GM10248 (cell line): Measurements from ENCODE around the gene ERC2.

Experiments
- CTCF ChIA-PET: fragments of 300-600 bp; sonication (Branson Sonifier 250); formaldehyde crosslinking; extraction: SDS; loops from one replicate; lab custom pipeline; 2021; ENCODE audit warnings: antibody characterized with exemption; lab: Yijun Ruan, JAX
- POLR2A ChIA-PET: fragments of 350-650 bp; sonication (Branson Sonifier 250); formaldehyde crosslinking; extraction: SDS; loops from one replicate; lab custom pipeline; 2020; ENCODE audit warnings: antibody characterized with exemption; lab: Yijun Ruan, JAX
- DNase-seq: peaks from one replicate; pipeline ENCODE4 v3.0.0; 2012; ENCODE audit errors: extremely low spot score
- TF ChIP-seq, protein P1 (sequence below): IDR thresholded peaks from 2 replicates; pipeline ENCODE4 v1.5.1; 2012; ENCODE audit warnings: mild to moderate bottlenecking, low read depth; ENCODE audit errors: extremely low read depth, missing control alignments, control extremely low read depth

Gene ERC2

GRCh38 chr3:55572816-55573215, 895.5 kb downstream of the ERC2 start:
- TF ChIP-seq, protein P1, sequence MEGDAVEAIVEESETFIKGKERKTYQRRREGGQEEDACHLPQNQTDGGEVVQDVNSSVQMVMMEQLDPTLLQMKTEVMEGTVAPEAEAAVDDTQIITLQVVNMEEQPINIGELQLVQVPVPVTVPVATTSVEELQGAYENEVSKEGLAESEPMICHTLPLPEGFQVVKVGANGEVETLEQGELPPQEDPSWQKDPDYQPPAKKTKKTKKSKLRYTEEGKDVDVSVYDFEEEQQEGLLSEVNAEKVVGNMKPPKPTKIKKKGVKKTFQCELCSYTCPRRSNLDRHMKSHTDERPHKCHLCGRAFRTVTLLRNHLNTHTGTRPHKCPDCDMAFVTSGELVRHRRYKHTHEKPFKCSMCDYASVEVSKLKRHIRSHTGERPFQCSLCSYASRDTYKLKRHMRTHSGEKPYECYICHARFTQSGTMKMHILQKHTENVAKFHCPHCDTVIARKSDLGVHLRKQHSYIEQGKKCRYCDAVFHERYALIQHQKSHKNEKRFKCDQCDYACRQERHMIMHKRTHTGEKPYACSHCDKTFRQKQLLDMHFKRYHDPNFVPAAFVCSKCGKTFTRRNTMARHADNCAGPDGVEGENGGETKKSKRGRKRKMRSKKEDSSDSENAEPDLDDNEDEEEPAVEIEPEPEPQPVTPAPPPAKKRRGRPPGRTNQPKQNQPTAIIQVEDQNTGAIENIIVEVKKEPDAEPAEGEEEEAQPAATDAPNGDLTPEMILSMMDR: no peak
- DNase-seq: no peak
- POLR2A ChIA-PET: no interaction called here
- CTCF ChIA-PET: interaction anchor here (1.1 kb wide), 1 partner anchor 10 kb away, joined by 3 read pairs; no protein-coding TSS in a partner anchor

GRCh38 chr3:55571913-55572312, 896.4 kb downstream of the ERC2 start:
- CTCF ChIA-PET: no interaction called here
- POLR2A ChIA-PET: no interaction called here
- TF ChIP-seq, protein P1: no peak
- no peak for DNase-seq

GRCh38 chr3:55571216-55571813, 897.0 kb downstream of the ERC2 start:
- TF ChIP-seq, protein P1: no peak
- DNase-seq: no peak
- ChIA-PET CTCF (no interaction called here), POLR2A (no interaction called here)

GRCh38 chr3:55570271-55570711, 898.0 kb downstream of the ERC2 start:
- CTCF ChIA-PET: no interaction called here
- POLR2A ChIA-PET: no interaction called here
- DNase-seq: no peak
- TF ChIP-seq, protein P1: no peak

DNA sequence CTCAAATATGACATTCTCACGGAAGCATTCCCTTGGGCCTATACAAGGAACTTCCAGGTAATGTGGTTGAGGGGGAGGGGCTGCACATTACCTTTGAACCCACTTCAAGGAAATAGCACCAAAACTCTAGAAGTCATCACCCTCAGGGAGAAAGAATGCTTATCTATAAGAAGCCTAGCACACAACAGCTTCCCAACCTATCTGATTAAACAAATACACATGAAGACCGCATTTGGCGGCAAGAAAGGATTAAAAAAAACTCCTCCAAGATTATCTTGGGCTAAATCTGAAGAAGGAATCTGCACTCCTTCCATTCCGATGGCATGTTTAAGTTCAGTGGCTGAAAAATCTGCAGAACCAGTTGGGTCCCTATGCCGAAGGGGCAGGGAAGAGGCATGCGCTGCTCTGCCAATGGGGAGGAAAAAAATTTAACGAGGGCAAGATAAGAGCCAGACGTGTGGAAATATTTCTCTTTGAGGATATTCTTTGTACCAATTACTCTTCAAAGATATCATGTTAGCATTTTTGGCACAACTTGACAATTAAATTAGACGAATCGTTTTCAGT, 899.2 kb downstream of the ERC2 start:
- ChIA-PET CTCF (no interaction called here), POLR2A (no interaction called here)
- TF ChIP-seq, protein P1: no peak
- no peak for DNase-seq

DNA sequence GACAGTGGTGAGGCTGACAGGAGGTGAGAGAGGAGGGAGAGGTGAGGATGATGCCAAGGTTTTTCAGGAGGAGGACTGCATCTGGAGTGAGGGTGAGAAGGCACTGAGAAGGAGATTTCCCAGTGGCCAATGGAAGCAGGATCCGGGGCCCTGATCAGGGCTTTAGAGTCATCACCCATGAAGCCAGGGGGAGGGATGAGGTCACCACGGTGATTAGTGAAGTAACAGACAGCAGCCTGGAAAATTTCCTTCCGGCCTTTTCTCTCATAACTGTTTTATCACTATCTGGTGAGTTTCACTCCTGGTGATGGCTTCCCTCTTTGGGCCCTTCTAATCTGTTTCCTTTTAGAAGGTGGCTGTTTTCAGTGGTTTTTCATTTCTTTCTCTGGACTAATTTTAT, 900.7 kb downstream of the ERC2 start:
- TF ChIP-seq, protein P1: no peak
- CTCF ChIA-PET: no interaction called here
- POLR2A ChIA-PET: no interaction called here
- no peak for DNase-seq

DNA sequence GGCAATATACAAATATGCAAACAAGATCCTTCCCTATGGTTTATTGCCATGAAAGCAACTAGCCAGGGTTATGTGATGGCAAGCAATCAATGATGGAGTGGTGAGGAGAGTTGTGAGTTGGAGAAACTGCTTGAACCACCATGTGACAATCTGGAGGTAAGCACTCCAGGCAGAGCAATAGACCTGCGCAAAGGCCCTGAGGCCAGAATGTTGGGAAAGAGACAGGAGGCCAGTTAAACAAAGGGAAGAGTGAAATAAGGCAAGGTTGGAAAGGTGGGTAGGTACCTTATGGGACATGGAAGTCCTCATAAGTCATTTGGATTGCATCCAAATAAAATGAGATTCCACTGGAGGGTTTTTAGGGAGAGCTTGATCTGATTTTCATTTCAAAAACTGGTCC, 901.1 kb downstream of the ERC2 start:
- ChIA-PET CTCF (no interaction called here), POLR2A (no interaction called here)
- TF ChIP-seq, protein P1: no peak
- DNase-seq: no peak
